AG10803 (cell line): Measurements from ENCODE around the gene EPDR1.

Experiments
- DNase-seq: peaks from one replicate; pipeline ENCODE4 v3.0.0; 2010; ENCODE audit warnings: low read depth
- H3K4me3 ChIP-seq: 2 replicates; pipeline ENCODE4 v1.5.1; 2011; ENCODE audit warnings: mild to moderate bottlenecking, low read length, control low read depth
- TF ChIP-seq, protein P1 (sequence below): conservative IDR thresholded peaks from 2 replicates; pipeline ENCODE4 v1.5.1; 2011; ENCODE audit warnings: mild to moderate bottlenecking, low read length, control low read depth, inconsistent platforms

Gene EPDR1

DNA sequence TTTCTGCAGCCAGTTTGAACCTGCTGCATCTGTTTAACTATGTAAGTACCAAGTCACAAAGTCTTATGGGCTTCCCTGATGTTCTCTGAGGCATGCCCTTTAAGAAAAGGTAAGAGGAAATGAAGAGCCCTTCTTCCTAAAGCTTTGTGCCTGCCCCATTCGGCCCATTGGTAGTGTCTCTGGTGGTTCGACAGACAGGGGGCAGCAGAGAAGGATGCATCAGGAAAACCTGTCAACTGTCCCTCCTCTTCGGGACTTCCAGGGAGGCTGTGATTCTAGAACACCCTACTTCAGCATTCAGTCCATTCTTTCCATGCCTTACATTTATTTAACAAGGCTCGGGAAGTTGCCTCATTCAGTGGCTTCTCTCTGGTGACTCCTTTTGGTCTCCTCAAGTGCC, 1.9 kb upstream of the EPDR1 start:
- no peak overlapping the region for H3K4me3 ChIP-seq
- no peak for DNase-seq
- TF ChIP-seq, protein P1, sequence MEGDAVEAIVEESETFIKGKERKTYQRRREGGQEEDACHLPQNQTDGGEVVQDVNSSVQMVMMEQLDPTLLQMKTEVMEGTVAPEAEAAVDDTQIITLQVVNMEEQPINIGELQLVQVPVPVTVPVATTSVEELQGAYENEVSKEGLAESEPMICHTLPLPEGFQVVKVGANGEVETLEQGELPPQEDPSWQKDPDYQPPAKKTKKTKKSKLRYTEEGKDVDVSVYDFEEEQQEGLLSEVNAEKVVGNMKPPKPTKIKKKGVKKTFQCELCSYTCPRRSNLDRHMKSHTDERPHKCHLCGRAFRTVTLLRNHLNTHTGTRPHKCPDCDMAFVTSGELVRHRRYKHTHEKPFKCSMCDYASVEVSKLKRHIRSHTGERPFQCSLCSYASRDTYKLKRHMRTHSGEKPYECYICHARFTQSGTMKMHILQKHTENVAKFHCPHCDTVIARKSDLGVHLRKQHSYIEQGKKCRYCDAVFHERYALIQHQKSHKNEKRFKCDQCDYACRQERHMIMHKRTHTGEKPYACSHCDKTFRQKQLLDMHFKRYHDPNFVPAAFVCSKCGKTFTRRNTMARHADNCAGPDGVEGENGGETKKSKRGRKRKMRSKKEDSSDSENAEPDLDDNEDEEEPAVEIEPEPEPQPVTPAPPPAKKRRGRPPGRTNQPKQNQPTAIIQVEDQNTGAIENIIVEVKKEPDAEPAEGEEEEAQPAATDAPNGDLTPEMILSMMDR: no peak

DNA sequence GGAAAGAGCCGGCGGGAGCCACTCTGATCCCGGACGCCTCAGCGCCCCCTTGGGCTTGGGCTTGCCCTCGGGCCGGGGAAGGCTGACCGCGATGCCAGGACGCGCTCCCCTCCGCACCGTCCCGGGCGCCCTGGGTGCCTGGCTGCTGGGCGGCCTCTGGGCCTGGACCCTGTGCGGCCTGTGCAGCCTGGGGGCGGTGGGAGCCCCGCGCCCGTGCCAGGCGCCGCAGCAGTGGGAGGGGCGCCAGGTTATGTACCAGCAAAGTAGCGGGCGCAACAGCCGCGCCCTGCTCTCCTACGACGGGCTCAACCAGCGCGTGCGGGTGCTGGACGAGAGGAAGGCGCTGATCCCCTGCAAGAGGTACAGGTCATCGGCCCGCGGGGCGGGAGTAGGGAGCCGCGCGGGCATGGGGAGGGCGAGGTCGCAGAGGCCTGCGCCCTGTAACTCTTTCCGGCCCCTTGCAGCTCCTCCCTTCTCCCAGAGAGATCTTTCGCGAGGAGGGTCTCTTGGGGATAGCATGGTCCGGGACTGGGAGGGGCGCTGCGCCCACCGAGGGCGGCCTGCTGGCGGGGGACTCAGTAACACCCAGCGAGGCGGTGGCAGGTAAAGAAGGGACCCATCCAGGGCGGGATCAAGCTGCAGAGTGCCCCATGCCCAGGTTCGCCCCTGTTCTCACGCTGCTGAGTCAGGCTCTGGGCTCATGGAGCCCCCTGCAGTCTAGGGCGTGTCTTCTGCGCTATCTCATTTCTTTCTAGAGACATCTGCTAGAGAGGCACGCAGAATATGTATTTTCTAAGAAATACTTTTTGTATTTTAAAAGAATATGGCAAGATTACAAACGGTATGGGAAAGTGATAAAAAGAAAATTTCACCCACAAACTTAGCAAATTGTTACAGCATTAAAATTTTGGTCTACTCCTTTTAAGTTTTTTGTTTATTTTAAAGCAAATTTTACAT, 687 bp downstream of the EPDR1 start:
- TF ChIP-seq, protein P1: peak; percentile 24
- peak overlapping the region; percentile 62 for H3K4me3 ChIP-seq
- DNase-seq: peak; percentile 12

DNA sequence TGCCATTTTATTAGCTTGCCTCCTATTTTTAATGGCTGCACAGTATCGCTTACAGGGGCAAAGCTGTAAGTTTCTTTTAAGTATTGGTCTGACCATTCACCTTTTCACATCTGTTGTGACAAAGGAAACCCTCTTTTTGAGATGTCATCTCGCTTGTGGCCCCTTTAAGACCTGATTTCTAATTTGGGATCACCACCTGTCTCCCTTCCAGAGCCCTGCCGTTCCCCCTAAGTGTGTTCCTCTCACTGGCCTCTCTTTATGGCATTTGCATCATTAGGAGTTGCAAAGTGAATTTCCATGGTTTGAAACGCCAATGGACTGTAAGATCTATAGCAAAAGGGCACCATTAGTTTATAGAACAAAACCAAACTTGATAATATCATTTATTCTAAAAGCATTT, 1.4 kb downstream of the EPDR1 start:
- TF ChIP-seq, protein P1: no peak
- DNase-seq: no peak
- H3K4me3 ChIP-seq: peak overlapping the region; percentile 62

DNA sequence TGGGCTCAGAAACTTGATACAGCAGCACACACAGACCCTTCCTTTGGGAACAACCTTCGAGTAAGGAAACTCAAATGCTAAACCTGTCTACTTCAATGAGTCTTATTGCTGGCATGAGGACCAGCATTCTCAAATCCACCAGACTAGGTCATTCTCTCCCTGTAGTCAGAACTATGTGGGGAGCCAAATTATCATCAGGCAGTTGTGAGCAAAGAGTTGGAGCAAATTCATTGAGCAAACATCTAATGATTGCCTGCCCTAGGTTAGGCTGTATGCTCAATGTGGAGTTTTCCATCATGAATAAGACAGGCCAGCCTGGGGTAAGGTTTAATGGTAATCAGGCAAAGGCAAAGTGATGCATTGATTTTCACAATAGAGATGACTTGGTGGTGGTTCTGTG, 3.6 kb downstream of the EPDR1 start:
- TF ChIP-seq, protein P1: no peak
- no peak for DNase-seq
- H3K4me3 ChIP-seq: no peak overlapping the region

DNA sequence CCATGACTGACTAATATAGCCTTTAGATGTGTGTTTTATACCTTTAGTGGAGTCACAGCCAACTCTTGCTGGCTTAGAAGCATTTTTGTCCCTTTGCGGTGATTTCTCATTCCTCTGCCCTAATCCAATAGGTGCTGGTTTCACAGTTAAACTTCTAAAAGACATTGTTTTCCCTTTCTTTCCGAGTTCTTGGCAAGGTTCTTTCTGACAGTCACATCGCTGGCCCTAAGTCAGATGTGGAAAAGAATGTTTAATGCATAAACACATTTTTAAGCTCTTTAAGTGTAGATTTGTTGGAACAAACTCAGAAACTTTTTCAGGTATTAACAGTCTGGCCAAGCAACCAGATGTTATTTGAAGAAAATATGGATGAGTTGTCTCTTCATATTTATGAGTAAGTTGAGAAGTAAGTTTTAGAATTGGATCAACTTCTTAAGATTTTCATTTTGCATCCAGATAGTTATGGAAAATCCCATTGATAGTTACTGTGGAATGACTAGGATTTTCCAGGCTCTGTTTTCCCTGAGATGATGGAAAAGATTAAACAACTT, 4.1 kb downstream of the EPDR1 start:
- no peak overlapping the region for H3K4me3 ChIP-seq
- DNase-seq: no peak
- TF ChIP-seq, protein P1: no peak

DNA sequence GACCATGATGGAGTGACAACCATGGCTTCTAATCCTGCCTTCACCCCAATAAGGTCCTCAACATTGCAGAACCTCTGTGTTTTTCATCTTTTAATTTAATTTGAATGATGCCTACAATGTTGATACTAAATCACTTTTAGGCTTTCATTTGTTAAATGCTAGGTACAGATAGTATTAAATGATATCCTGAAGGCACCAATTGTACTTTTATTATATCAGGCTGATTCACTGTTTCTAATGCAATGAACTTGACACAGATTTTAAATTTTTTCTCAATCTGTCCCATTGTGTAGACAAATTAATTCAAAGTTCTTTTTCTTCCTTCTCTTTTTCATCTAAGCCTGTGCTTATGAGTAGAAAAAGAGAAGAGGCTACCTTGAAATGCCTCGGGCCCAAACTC, 5.2 kb downstream of the EPDR1 start:
- TF ChIP-seq, protein P1: no peak
- no peak overlapping the region for H3K4me3 ChIP-seq
- no peak for DNase-seq

DNA sequence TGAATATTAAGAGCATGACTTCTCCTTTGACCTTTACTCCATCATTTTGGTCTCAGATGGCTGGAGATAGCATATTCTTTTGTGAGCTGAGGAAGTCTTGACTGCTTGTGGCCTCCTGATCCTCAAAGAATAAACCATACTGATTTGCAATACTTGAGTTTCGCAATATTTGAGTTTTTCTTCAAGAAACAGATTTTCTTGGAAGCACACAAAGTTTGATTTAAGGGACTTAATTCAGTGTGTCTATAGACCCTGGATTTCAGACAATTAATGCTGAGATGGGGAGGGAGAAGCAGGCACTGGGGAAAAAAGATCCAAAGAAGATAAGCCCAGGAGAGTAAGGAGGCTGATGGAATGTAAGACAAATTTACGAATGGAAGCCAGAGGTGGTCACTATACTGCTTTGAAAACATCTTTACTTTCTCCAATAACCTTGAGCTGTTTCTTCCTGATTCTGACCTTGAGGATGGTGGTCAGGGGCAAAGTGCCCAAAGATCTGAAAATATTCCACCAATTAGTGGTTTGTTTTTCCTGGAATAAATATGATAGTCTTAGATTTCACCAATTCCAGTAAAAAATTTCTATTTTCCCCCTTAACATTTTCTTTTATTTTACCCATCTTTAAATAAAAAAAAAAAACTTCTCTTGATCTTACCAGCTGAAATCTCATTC, 7.5 kb downstream of the EPDR1 start:
- H3K4me3 ChIP-seq: no peak overlapping the region
- TF ChIP-seq, protein P1: no peak
- DNase-seq: peak; percentile 41
